SK-N-SH (cell line): ENCODE results near the gene LTBP1. TPM values are rescaled to one million over a fixed set of nuclear protein-coding genes. Genes with fewer than 3 reads are reported as not detected.
A peak's percentile ranks its signal among the peaks of the same experiment; 100 is the strongest.

ENCODE experiments used
- CTCF ChIA-PET: fragments of 300-600, 350-600 bp; formaldehyde crosslinking; extraction: SDS; loops from one replicate; lab custom pipeline; 2021; lab: Yijun Ruan, JAX
- POLR2A ChIA-PET: fragments of 350-600 bp; sonication (Branson Sonifier 250); formaldehyde crosslinking; extraction: SDS; loops from one replicate; lab custom pipeline; 2020; ENCODE audit warnings: antibody characterized with exemption, inconsistent platforms; lab: Yijun Ruan, JAX
- DNase-seq: peaks from one replicate; pipeline ENCODE4 v3.0.0; 2012
- H2AFZ ChIP-seq: fragments of 200-600 bp; sonication (generic); 2 replicates; pipeline ENCODE4 v1.8.1; 2016; ENCODE audit warnings: antibody characterized with exemption, mild to moderate bottlenecking, low read depth
- H3F3A ChIP-seq: fragments of 200-600 bp; sonication (generic); replicated peaks from 2 replicates; pipeline ENCODE3; 2016; ENCODE audit warnings: antibody characterized with exemption, mild to moderate bottlenecking; ENCODE audit not compliant: insufficient read depth
- H3K27ac ChIP-seq, 2 experiments: fragments of 200-500 bp in 1 of 2; fragments of 200-600 bp in 1 of 2; sonication (Bioruptor generic) in 1 of 2; sonication (generic), shearing (Covaris generic) in 1 of 2; 2 replicates each; pipeline versions ENCODE4 v1.5.1 to v1.6.1; 2014 to 2016; ENCODE audit warnings: low read depth in 2 of 2, inconsistent platforms in 1 of 2, low read length in 1 of 2, mild to moderate bottlenecking in 1 of 2, mixed read lengths in 1 of 2
- H3K27me3 ChIP-seq: fragments of 200-600 bp; sonication (generic), shearing (Covaris generic); 2 replicates; pipeline ENCODE4 v1.6.1; 2016; ENCODE audit warnings: mixed run types; ENCODE audit not compliant: insufficient read depth
- H3K36me3 ChIP-seq, 2 experiments: fragments of 200-500 bp in 1 of 2; fragments of 200-600 bp in 1 of 2; sonication (Bioruptor generic) in 1 of 2; sonication (generic) in 1 of 2; replicated peaks in 1 of 2; 2 replicates each; pipeline versions ENCODE3 to v1.5.1; 2014 to 2016; ENCODE audit warnings: low read length in 1 of 2, mild to moderate bottlenecking in 1 of 2; ENCODE audit not compliant: insufficient read depth in 2 of 2, control insufficient read depth in 1 of 2
- H3K4me1 ChIP-seq, 2 experiments: fragments of 200-500 bp in 1 of 2; fragments of 200-600 bp in 1 of 2; sonication (Bioruptor generic) in 1 of 2; sonication (generic), shearing (Covaris generic) in 1 of 2; 2 replicates each; pipeline versions ENCODE4 v1.5.1 to v1.6.1; 2014 to 2016; ENCODE audit warnings: low read depth in 1 of 2, low read length in 1 of 2, mixed run types in 1 of 2; ENCODE audit not compliant: insufficient read depth in 2 of 2, control insufficient read depth in 1 of 2
- H3K4me2 ChIP-seq: fragments of 200-600 bp; sonication (generic), shearing (Covaris generic); 2 replicates; pipeline ENCODE4 v1.6.1; 2017; ENCODE audit warnings: mixed run types
- H3K4me3 ChIP-seq, 2 experiments: fragments of 200-500 bp in 1 of 2; fragments of 200-600 bp in 1 of 2; sonication (Bioruptor generic) in 1 of 2; sonication (generic), shearing (Covaris generic) in 1 of 2; 2 replicates each; pipeline versions ENCODE4 v1.5.1 to v1.8.1; 2014 to 2016; ENCODE audit warnings: low read depth in 2 of 2, inconsistent platforms in 1 of 2, low read length in 1 of 2, mild to moderate bottlenecking in 1 of 2, mixed read lengths in 1 of 2, moderate library complexity in 1 of 2
- H3K79me2 ChIP-seq: fragments of 200-600 bp; sonication (generic); 2 replicates; pipeline ENCODE4 v1.8.1; 2017; ENCODE audit warnings: mild to moderate bottlenecking; ENCODE audit not compliant: insufficient read depth
- H3K9ac ChIP-seq: fragments of 200-600 bp; sonication (generic); 2 replicates; pipeline ENCODE4 v1.6.1; 2017; ENCODE audit warnings: mixed run types
- H3K9me2 ChIP-seq: fragments of 200-600 bp; sonication (generic); 2 replicates; pipeline ENCODE4 v1.6.1; 2017; ENCODE audit warnings: mixed run types
- H3K9me3 ChIP-seq: fragments of 200-600 bp; sonication (generic); 2 replicates; pipeline ENCODE4 v1.6.1; 2017; ENCODE audit warnings: mixed run types, mild to moderate bottlenecking, moderate library complexity
- H4K20me1 ChIP-seq: fragments of 200-600 bp; sonication (generic); 2 replicates; pipeline ENCODE4 v1.6.1; 2017; ENCODE audit warnings: mild to moderate bottlenecking, mixed run types; ENCODE audit not compliant: insufficient read depth
- FOSL2 ChIP-seq: IDR thresholded peaks from 2 replicates; pipeline ENCODE4 v1.4.0; 2012; ENCODE audit warnings: low read depth, mild to moderate bottlenecking, moderate library complexity, borderline replicate concordance
- JUND ChIP-seq: IDR thresholded peaks from 2 replicates; pipeline ENCODE4 v1.4.0; 2012
- MXI1 ChIP-seq: IDR thresholded peaks from 2 replicates; pipeline ENCODE4 v1.6.1; 2012; ENCODE audit warnings: mild to moderate bottlenecking, low read depth, low read length, improper control_type of control experiment
- NFIC ChIP-seq: IDR thresholded peaks from 2 replicates; pipeline ENCODE4 v1.4.0; 2012; ENCODE audit warnings: borderline replicate concordance
- RAD21 ChIP-seq: IDR thresholded peaks from 2 replicates; pipeline ENCODE4 v1.6.1; 2012; ENCODE audit warnings: mild to moderate bottlenecking, low read length
- RCOR1 ChIP-seq: fragments of 150-350 bp; IDR thresholded peaks from 2 replicates; pipeline ENCODE4 v1.6.1; 2017; ENCODE audit warnings: antibody characterized with exemption, low read length
- RXRA ChIP-seq: IDR thresholded peaks from 2 replicates; pipeline ENCODE4 v1.4.0; 2012; ENCODE audit warnings: low read depth, mild to moderate bottlenecking, borderline replicate concordance
- TCF12 ChIP-seq: IDR thresholded peaks from 2 replicates; pipeline ENCODE4 v1.4.0; 2012
- WGBS: methylation state at CpG from one replicate; pipeline ENCODE4 v1.1.6; 2017; ENCODE audit warnings: low lambda C conversion rate; 5-methylcytosine and 5-hydroxymethylcytosine counted together
- polyA plus RNA-seq, 3 experiments: library from polyadenylated mRNA; depleted of rRNA; stranded (reverse); fragments of >200 nt; gene quantifications; 2 replicates each; pipeline ENCODE4 v1.2.3, GENCODE V29; 2012
- TF ChIP-seq, protein P1 (sequence below): IDR thresholded peaks from 2 replicates; pipeline ENCODE4; 2012

LTBP1 gene
- polyA plus RNA-seq, 1 of the 3 experiments (the other 2 are of a cell fraction) = 467 TPM

DNA sequence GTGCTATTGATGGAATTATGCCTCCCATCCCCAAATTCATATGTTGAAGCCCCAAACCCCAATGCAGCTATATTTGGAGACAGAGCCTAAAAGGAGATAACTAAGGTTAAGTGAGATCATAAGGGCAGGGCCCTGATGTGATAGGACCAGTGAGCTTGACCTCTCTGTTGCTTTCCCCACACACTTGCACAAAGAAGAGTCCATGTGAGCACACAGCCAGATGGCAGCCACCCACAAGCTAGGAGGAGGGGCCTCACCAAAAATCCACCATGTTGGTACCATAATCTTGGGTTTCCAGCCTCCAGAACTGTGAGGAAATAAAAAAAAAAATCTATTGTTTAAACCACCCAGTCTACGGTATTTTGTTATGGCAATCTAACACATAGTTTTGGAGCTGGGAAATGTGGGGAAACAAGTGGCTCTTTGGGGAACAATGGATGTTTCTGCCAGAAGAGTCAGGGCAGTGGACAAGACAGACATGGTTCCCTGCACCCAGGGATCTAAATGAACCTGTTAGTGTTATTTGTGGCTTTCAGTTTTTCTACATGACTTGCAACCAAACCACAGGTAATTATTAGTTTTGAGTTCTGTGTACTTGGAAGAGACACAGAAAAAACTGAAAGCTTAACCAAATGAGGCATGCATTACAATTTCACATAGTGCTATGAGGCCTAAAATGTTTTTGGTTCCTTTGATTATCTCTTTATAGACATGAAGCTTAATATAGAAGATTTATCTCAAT lies 259.1 kb downstream of the LTBP1 start:
- H3K36me3 ChIP-seq = peaks cover 0 to 23% of the 10 kb centered on the region in 2 experiments
- POLR2A ChIA-PET = no interaction called here
- WGBS = 56% methylated on average over 1 of the region's 1 CpG

DNA sequence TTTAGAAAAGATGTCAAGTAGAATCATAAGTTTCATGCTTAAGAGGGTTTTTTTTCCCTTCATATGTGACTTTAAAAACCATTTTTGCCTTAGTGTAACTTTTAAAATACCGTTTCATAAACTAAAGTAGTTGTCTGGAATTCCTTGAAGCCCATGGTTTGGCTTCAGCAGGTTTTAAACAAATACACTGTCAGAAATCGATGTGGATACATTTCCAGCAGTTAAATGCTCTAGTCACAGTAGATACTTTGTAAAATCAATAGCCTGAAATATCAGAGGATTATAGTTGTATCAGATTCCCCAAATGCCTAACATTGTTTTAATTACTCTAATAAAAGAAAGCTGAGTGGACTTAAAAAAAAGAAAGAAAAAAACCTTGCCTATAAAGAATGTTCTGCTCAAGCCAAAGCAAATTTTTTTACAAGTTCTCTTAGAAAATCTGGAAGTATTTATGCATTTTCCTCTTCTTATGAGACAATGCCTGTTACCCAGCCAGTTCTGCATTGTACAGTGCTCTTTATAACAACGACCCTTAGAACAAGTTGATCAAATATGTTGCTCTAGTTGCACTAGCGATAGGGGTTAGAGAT lies 260.5 kb downstream of the LTBP1 start:
- Histone ChIP-seq H3K4me1 (peaks cover 5 to 39% of the 10 kb centered on the region in 2 experiments), H3K27ac (peak overlapping the region; percentile 55 to 96; a peak in 3 of 4 replicates), H4K20me1 (no peaks in the 10 kb centered on the region), H3K9ac (peak overlapping the region; percentile 15; the same call in 1 of the 2 replicates), H3K4me3 (no peak overlapping the region), H3K4me2 (no peak overlapping the region), H3K79me2 (peaks cover 37% of the 10 kb centered on the region), H3F3A (peaks cover 81% of the 10 kb centered on the region), H3K36me3 (peaks cover 3 to 23% of the 10 kb centered on the region in 2 experiments), H3K9me3 (no peaks in the 10 kb centered on the region), H3K27me3 (no peaks in the 10 kb centered on the region), H2AFZ (no peak overlapping the region), H3K9me2 (no peaks in the 10 kb centered on the region)
- ChIA-PET CTCF (no interaction called here), POLR2A (no interaction called here)
- DNase-seq = no peak
- 32% methylated on average over 4 of the region's 4 CpGs for WGBS
- peak; percentile 52; the same call in 1 of the 2 replicates for TF ChIP-seq TCF12
- TF ChIP-seq, protein P1, sequence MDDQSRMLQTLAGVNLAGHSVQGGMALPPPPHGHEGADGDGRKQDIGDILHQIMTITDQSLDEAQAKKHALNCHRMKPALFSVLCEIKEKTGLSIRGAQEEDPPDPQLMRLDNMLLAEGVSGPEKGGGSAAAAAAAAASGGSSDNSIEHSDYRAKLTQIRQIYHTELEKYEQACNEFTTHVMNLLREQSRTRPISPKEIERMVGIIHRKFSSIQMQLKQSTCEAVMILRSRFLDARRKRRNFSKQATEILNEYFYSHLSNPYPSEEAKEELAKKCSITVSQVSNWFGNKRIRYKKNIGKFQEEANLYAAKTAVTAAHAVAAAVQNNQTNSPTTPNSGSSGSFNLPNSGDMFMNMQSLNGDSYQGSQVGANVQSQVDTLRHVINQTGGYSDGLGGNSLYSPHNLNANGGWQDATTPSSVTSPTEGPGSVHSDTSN = no peak
- peak; percentile 10; the same call in 1 of the 2 replicates for TF ChIP-seq NFIC

More for the DNA sequence above, 259.1 kb downstream of the LTBP1 start:
- Histone ChIP-seq H3K4me2 (no peak overlapping the region), H3K79me2 (peaks cover 26% of the 10 kb centered on the region), H3K27me3 (no peaks in the 10 kb centered on the region), H3K9me2 (no peaks in the 10 kb centered on the region), H3K9ac (no peak overlapping the region), H3K27ac (peak overlapping the region in 1 of 2 experiments; percentile 96; a peak in 1 of 4 replicates)
- CTCF ChIA-PET = interaction anchor here (0.9 to 1.4 kb wide), 3 partner anchors 11 to 167 kb away, joined by 3 to 5 read pairs (median 3); no protein-coding TSS in a partner anchor
- no peak for TF ChIP-seq FOSL2
- TF ChIP-seq, protein P1 = no peak
- TF ChIP-seq RXRA = no peak
- TF ChIP-seq JUND = no peak
- TF ChIP-seq MXI1 = no peak
- TF ChIP-seq RCOR1 = no peak
- TF ChIP-seq TCF12 = no peak
- no peak for TF ChIP-seq RAD21
- no peak for TF ChIP-seq NFIC
- TF ChIP-seq, all 33 proteins: peak for 0
- H4K20me1 ChIP-seq = no peaks in the 10 kb centered on the region
- peaks cover 70% of the 10 kb centered on the region for H3F3A ChIP-seq
- no peaks in the 10 kb centered on the region for H3K9me3 ChIP-seq
- no peak overlapping the region for H3K4me3 ChIP-seq
- peaks cover 5 to 27% of the 10 kb centered on the region in 2 experiments for H3K4me1 ChIP-seq
- no peak for DNase-seq
- no peak overlapping the region for H2AFZ ChIP-seq
